PFSK-1 (cell line): Measurements from ENCODE around the gene COPS2.

Source experiments
- FOXP2 ChIP-seq: optimal IDR thresholded peaks from 2 replicates; pipeline ENCODE3; 2011; ENCODE audit warnings: borderline replicate concordance, control low read depth, inconsistent platforms; ENCODE audit not compliant: insufficient read depth; ENCODE audit errors: extremely low read length, extremely low read depth
- POLR2AphosphoS5 ChIP-seq: IDR thresholded peaks from 2 replicates; pipeline ENCODE4 v1.6.1; 2012; ENCODE audit warnings: low read depth, mild to moderate bottlenecking, control low read depth, low read length, moderate library complexity
- REST ChIP-seq, 2 experiments: IDR thresholded peaks; 2 replicates each; pipeline versions ENCODE4 v1.6.1 to v1.8.0; 2011 to 2012; ENCODE audit warnings: low read depth in 2 of 2, low read length in 2 of 2, control low read depth in 1 of 2, inconsistent platforms in 1 of 2, mild to moderate bottlenecking in 1 of 2, moderate library complexity in 1 of 2; ENCODE audit not compliant: insufficient read depth in 1 of 2
- SIN3A ChIP-seq: IDR thresholded peaks from 2 replicates; pipeline ENCODE4 v1.6.1; 2012; ENCODE audit warnings: mild to moderate bottlenecking, low read length, moderate library complexity, borderline replicate concordance; ENCODE audit not compliant: insufficient read depth
- TAF1 ChIP-seq: IDR thresholded peaks from 2 replicates; pipeline ENCODE4 v1.6.1; 2012; ENCODE audit warnings: low read length, control low read depth, borderline replicate concordance; ENCODE audit not compliant: insufficient read depth

COPS2 gene

DNA sequence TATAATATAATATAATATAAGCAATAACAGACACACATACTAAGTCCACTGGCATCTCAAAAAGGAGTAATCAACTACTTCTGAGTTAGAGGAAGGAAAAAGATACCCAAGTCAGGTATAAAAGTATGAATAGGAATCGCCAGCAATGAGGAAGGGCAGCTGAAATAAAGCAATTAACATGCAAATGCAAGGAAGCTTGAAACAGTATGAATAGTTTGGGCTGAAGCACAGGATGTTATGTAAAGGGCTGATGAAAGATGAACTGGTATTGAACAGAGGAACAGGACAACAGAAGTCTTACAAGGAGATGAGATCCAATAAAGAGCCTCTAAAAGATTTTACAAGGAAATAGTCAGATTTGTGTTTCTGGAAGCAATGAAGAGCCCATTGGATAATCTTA lies 7.1 kb downstream of the COPS2 start:
- TF ChIP-seq TAF1 (no peak), SIN3A (no peak), FOXP2 (no peak), POLR2AphosphoS5 (no peak), REST (IDR thresholded peaks at IDR 0.05; ENCODE audit: insufficient read depth in 1 of 2, low read depth in 2 of 2, low read length in 2 of 2) (no peak)

DNA sequence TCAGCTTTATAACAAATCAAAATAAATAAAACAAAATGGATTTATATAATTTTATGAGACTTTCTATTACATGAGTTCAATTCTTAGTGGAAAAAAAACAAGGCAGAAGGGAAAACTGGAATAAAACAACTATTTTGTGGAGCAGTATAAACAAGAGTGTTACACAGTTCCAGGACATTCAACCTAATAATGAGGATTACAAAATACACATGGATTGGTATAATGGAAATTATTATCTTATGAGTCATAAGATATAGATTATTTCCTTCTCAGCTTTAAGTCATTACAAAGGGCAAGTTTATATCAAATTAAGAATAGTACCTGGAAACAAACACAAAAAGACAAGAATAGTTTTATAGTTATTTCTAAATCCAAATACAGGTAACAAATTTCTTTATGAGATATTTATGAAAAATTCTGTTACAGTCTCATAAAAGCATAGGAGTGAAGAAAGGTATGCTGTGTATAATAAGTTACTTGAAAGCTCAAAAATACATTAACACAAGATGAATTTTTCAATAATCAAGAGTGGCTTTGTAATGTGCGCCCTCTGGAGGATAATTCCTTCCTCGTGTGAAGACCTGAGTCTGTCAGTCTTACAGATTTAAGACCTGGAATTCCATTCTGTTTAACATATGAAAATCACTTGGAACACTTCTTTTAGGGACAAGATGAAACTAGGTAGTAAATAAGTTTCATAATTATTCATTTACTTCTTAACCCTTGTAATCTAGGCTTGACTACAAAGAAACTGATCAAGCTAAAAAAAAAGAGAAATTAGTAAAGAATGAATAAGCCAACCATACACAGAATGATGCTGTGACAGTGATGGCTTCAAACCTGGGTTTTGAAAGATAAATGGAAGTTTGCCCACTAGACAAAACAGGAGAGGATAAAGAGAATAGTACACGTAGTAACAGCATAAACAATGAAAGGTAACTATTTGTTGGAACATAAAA lies 9.5 kb downstream of the COPS2 start:
- no peak for TF ChIP-seq REST (IDR thresholded peaks at IDR 0.05; ENCODE audit: insufficient read depth in 1 of 2, low read depth in 2 of 2, low read length in 2 of 2)

DNA sequence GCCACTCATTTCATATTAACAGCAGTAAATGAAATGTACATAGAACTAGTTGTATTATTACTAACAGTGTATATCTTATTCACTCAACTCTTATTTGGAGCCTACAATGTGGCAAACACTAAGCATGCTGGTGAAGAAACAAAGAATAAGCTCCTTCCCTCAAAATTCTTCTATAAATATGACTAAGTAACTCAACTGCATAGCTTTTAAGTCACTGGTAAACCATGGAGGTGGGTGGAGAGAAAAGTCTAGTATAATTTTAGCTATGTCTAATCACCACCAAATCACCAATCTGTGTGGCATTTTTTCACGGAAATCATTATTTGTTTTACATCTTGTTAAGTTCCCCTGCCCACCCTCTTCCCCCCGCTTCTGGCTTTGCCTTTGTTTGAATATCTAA lies 17.5 kb downstream of the COPS2 start:
- TF ChIP-seq POLR2AphosphoS5 (no peak), SIN3A (no peak), REST (IDR thresholded peaks at IDR 0.05; ENCODE audit: insufficient read depth in 1 of 2, low read depth in 2 of 2, low read length in 2 of 2) (no peak), FOXP2 (no peak), TAF1 (no peak)

GRCh38 chr15:49135911-49136310 lies 19.5 kb downstream of the COPS2 start:
- TF ChIP-seq FOXP2 (no peak), SIN3A (no peak), REST (IDR thresholded peaks at IDR 0.05; ENCODE audit: insufficient read depth in 1 of 2, low read depth in 2 of 2, low read length in 2 of 2) (no peak), POLR2AphosphoS5 (no peak), TAF1 (no peak)

- TF ChIP-seq TAF1 (no peak), FOXP2 (no peak), SIN3A (no peak), POLR2AphosphoS5 (no peak), REST (IDR thresholded peaks at IDR 0.05; ENCODE audit: insufficient read depth in 1 of 2, low read depth in 2 of 2, low read length in 2 of 2) (no peak)
These were observed 20.0 kb downstream of the COPS2 start for GRCh38 chr15:49135342-49135857.
